SIG-M5 treated with dmso at 0.1 percent for 504 hours (cell line): ENCODE measurements around the gene TAL1.

Experiments used
- DNase-seq: peaks from one replicate; lab custom pipeline; 2025; ENCODE audit not compliant: unreplicated experiment; lab: John Stamatoyannopoulos, UW

TAL1 gene

GRCh38 chr1:47178020-47178419 lies 54.0 kb downstream of the TAL1 start:
- DNase-seq = no peak

- peak; percentile 63 for DNase-seq
Observed at GRCh38 chr1:47175227-47175934, 56.6 kb downstream of the TAL1 start.

GRCh38 chr1:47174656-47175020 lies 57.4 kb downstream of the TAL1 start:
- DNase-seq = no peak

- no peak for DNase-seq
Observed at GRCh38 chr1:47172782-47173181, 59.2 kb downstream of the TAL1 start.
